ENCODE measurements around the gene CHML.

DNA sequence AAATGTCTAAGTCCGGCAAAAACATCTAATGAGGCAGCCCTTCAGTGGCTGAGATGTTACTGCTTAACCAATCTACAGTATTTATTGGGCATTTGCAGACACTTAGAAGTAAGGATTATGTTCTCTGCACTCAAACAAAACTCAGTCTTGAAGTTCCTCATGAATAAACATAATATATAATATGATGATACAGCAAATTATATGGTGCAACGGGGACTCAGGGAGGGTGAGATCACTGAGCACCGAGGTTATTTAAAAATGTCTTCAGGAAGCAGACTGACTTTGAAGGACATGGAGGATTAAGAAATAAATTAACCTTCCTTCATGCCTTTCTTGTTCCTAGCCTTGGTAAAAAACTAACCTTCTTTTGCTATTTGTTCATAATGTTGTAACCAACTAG is 39.8 kb upstream of the CHML start:
- TF ChIP-seq CTCF (IDR thresholded peaks at IDR 0.05), result no peak
- TF ChIP-seq POLR2A (IDR thresholded peaks at IDR 0.05), result no peak

All from esophagus squamous epithelium (tissue), 4 donors.